Measurements from ENCODE around the gene APOL2.
A peak's percentile ranks its signal among the peaks of the same experiment; 100 is the strongest.
"Not testable (repeated sequence)": the region's sequence is repeated elsewhere in the genome, so short reads cannot be mapped to it uniquely, and the experiment has no call there.

Gene APOL2

GRCh38 chr22:36255572-36255971 is 16.2 kb upstream of the APOL2 start:
- H3K4me3 Mint-ChIP-seq, ATAC-seq, H3K9me3 Mint-ChIP-seq, H3K27me3 Mint-ChIP-seq, DNase-seq, H3K27ac Mint-ChIP-seq: not testable (repeated sequence)
- Mint-ChIP-seq H3K4me1 (peaks cover 64% of the 10 kb centered on the region), H3K36me3 (ENCODE audit: low read depth) (peaks cover 13% of the 10 kb centered on the region)

- ATAC-seq (peak; percentile 58), DNase-seq (peak; percentile 38)
- Mint-ChIP-seq H3K36me3 (ENCODE audit: low read depth) (peaks cover 14% of the 10 kb centered on the region), H3K9me3 (no peaks in the 10 kb centered on the region), H3K4me3 (peak overlapping the region; percentile 90), H3K4me1 (peaks cover 56% of the 10 kb centered on the region), H3K27ac (peak overlapping the region; percentile 93), H3K27me3 (no peaks in the 10 kb centered on the region)
These were observed 14.5 kb upstream of the APOL2 start for GRCh38 chr22:36253523-36254490.

DNA sequence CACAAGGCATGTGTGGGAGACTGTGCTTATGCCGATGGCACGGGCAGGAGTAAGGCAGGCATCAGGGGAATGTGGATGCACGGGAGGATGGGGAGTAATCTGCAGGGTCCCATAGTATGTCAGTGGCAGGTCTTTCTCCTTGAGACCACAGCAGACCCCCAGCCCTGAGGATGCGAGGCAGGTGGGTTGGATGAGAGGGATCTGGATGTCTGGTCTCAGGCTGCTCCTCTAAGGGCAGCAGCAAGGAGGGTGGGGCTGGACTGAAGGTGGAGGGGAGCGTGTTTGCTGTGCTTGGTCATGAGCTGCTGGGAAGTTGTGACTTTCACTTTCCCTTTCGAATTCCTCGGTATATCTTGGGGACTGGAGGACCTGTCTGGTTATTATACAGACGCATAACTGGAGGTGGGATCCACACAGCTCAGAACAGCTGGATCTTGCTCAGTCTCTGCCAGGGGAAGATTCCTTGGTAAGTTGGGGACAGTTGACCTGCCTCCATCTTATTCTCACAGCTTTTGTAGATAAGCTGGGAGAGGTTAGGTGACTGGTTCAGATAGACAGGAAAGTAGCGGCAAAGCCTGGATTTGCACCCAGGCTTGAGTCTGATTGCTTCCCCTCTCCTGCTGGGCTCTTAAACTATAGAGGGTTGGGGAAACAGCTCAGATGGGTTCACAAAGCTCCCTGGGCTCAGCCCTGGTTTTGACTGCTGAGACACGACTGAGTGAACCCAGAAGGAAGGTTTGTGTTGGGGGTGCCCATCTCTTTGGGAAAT is 13.6 kb upstream of the APOL2 start, which contains the start of gene APOL1:
Gene APOL1, plus strand, starts transcription at position 380 of the 769 bp plus-strand sequence. CDS start 1,823 bp downstream, outside the sequence.
- DNase-seq: peak; percentile 48
- Mint-ChIP-seq H3K36me3 (ENCODE audit: low read depth) (peaks cover 9% of the 10 kb centered on the region), H3K27me3 (no peaks in the 10 kb centered on the region), H3K27ac (peak within 1 kb of the TSS; percentile 93), H3K4me3 (peak within 1 kb of the TSS; percentile 90), H3K4me1 (peaks cover 47% of the 10 kb centered on the region), H3K9me3 (no peaks in the 10 kb centered on the region)
- peak; percentile 82 for ATAC-seq

- H3K4me3 Mint-ChIP-seq, ATAC-seq: not testable (repeated sequence)
- peaks cover 45% of the 10 kb centered on the region for H3K4me1 Mint-ChIP-seq
These were observed 12.8 kb upstream of the APOL2 start for GRCh38 chr22:36251979-36252608.

DNA sequence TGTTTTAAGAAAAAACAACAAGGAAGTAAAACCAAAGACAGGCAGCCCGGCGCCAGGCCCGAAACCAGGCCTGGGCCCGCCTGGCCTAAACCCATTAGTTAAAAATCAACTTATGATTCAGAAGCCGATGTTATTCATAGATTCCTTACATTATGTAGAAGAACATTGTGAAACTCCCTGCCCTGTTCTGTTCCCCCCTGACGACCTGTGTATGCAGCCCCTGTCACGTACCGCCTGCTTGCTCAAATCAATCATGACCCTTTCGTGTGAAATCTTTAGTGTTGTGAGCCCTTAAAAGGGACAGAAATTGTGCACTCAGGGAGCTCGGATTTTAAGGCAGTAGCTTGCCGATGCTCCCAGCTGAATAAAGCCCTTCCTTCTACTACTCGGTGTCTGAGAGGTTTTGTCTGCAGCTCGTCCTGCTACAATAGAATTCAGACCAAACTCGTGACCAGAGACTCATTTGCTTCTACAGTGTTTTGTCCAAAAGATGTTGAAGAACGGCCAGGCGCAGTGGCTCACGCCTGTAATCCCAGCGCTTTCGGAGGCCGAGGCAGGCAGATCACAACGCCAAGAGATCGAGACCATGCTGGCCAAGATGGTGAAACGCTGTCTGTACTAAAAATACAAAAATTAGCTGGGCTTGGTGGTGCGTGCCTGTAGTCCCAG is 11.1 kb upstream of the APOL2 start:
- H3K9me3 Mint-ChIP-seq; H3K4me3 Mint-ChIP-seq; H3K36me3 Mint-ChIP-seq (ENCODE audit: low read depth); DNase-seq; H3K27me3 Mint-ChIP-seq; ATAC-seq: not testable (repeated sequence)
- Mint-ChIP-seq H3K27ac (peak overlapping the region; percentile 15), H3K4me1 (peaks cover 36% of the 10 kb centered on the region)

More at GRCh38 chr22:36251979-36252608, 12.8 kb upstream of the APOL2 start:
- not testable (repeated sequence) for H3K27me3 Mint-ChIP-seq; H3K9me3 Mint-ChIP-seq; H3K36me3 Mint-ChIP-seq (ENCODE audit: low read depth); DNase-seq
- peak overlapping the region; percentile 19 for H3K27ac Mint-ChIP-seq

GRCh38 chr22:36249160-36249559 is 9.8 kb upstream of the APOL2 start:
- H3K4me1 Mint-ChIP-seq: peaks cover 25% of the 10 kb centered on the region
- ATAC-seq (no peak), DNase-seq (no peak)
- H3K4me3 Mint-ChIP-seq: no peak overlapping the region
- H3K36me3 Mint-ChIP-seq (ENCODE audit: low read depth): peaks cover 5% of the 10 kb centered on the region
- H3K27me3 Mint-ChIP-seq: no peaks in the 10 kb centered on the region
- no peaks in the 10 kb centered on the region for H3K9me3 Mint-ChIP-seq
- no peak overlapping the region for H3K27ac Mint-ChIP-seq

GRCh38 chr22:36247955-36248354 is 8.6 kb upstream of the APOL2 start:
- no peak overlapping the region for H3K4me3 Mint-ChIP-seq
- no peaks in the 10 kb centered on the region for H3K9me3 Mint-ChIP-seq
- peaks cover 4% of the 10 kb centered on the region for H3K36me3 Mint-ChIP-seq (ENCODE audit: low read depth)
- H3K27me3 Mint-ChIP-seq: no peaks in the 10 kb centered on the region
- peaks cover 13% of the 10 kb centered on the region for H3K4me1 Mint-ChIP-seq
- DNase-seq: no peak
- no peak overlapping the region for H3K27ac Mint-ChIP-seq
- no peak for ATAC-seq

- ATAC-seq (no peak), DNase-seq (no peak)
- peaks cover 3% of the 10 kb centered on the region for H3K4me1 Mint-ChIP-seq
- H3K4me3 Mint-ChIP-seq: no peak overlapping the region
- peaks cover 4% of the 10 kb centered on the region for H3K36me3 Mint-ChIP-seq (ENCODE audit: low read depth)
- no peaks in the 10 kb centered on the region for H3K9me3 Mint-ChIP-seq
- H3K27me3 Mint-ChIP-seq: no peaks in the 10 kb centered on the region
- no peak overlapping the region for H3K27ac Mint-ChIP-seq
These were observed 7.4 kb upstream of the APOL2 start for GRCh38 chr22:36246718-36247117.

GRCh38 chr22:36245805-36246356 is 6.6 kb upstream of the APOL2 start:
- ATAC-seq (no peak), DNase-seq (no peak)
- no peaks in the 10 kb centered on the region for H3K9me3 Mint-ChIP-seq
- H3K36me3 Mint-ChIP-seq (ENCODE audit: low read depth): peaks cover 4% of the 10 kb centered on the region
- H3K4me3 Mint-ChIP-seq: no peak overlapping the region
- no peaks in the 10 kb centered on the region for H3K27me3 Mint-ChIP-seq
- no peak overlapping the region for H3K27ac Mint-ChIP-seq
- H3K4me1 Mint-ChIP-seq: no peaks in the 10 kb centered on the region

- DNase-seq (no peak), ATAC-seq (no peak)
- Mint-ChIP-seq H3K27ac (no peak overlapping the region), H3K36me3 (ENCODE audit: low read depth) (peaks cover 4% of the 10 kb centered on the region), H3K4me3 (no peak overlapping the region), H3K4me1 (peaks cover 7% of the 10 kb centered on the region), H3K9me3 (no peaks in the 10 kb centered on the region), H3K27me3 (no peaks in the 10 kb centered on the region)
These were observed 5.4 kb upstream of the APOL2 start for GRCh38 chr22:36244522-36245391.

DNA sequence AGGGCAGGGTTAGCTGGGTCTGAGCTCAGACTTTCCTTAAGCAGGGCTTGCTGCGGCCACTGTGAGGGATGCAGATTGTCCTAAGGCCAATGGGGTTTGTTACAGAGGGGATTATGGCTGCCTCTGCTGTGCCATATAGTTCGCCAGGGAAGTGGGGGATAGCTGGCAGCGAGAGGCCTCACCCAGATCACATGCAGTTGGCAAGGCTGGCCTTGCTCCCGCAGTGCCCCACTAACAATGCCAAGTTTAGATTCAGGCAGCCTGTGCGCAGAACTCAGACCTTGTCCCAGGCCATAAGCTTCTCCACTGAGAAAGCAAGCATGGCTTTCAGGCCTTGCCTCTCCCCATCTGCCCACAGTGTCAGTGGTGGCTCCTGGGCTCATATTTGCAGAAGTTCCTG is 4.7 kb upstream of the APOL2 start:
- H3K36me3 Mint-ChIP-seq (ENCODE audit: low read depth): peaks cover 5% of the 10 kb centered on the region
- no peaks in the 10 kb centered on the region for H3K27me3 Mint-ChIP-seq
- H3K27ac Mint-ChIP-seq: no peak overlapping the region

GRCh38 chr22:36239150-36239400 is 252 bp downstream of the APOL2 start:
- Mint-ChIP-seq H3K4me1 (peaks cover 53% of the 10 kb centered on the region), H3K4me3 (peak overlapping the region; percentile 98), H3K9me3 (no peaks in the 10 kb centered on the region), H3K27me3 (no peaks in the 10 kb centered on the region), H3K36me3 (ENCODE audit: low read depth) (peaks cover 31% of the 10 kb centered on the region), H3K27ac (peak overlapping the region; percentile 99)
- peak; percentile 16 for DNase-seq
- ATAC-seq: no peak

More for the DNA sequence above, 4.7 kb upstream of the APOL2 start:
- ATAC-seq: no peak
- peaks cover 11% of the 10 kb centered on the region for H3K4me1 Mint-ChIP-seq
- no peaks in the 10 kb centered on the region for H3K9me3 Mint-ChIP-seq
- no peak for DNase-seq
- H3K4me3 Mint-ChIP-seq: no peak overlapping the region
